ENCODE measurements around the gene RFTN2. TPM values are rescaled to one million over a fixed set of nuclear protein-coding genes. Genes with fewer than 3 reads are reported as not detected.

The RFTN2 gene
- total RNA-seq, 1 donor from 2014 or later, result 14.1 TPM

DNA sequence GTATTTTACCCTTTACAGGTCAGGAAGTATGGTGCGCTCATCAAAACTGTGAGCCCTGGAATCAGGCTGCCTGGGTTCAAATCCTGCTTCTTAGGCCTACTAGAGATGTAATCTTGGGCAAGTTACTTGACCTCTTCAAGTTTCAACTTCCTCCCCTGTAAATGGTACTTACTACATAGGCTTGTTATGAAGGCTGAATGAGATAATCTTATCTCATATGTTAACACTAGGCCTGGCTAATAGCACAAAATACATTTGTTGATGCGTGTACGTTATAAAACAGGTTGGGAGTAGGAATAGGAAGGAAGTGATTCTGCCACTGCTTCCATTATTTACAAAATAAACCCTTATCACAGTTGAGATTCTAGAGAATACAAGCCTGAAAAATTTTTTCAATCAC is 1.7 kb upstream of the RFTN2 start:
- Histone ChIP-seq H3K36me3 (ENCODE audit: control insufficient read depth in 3 of 3, insufficient read depth in 3 of 3, low read length in 3 of 3) (no peaks in the 10 kb centered on the region), H3K4me1 (ENCODE audit: control insufficient read depth in 3 of 3, insufficient read depth in 3 of 3, low read length in 3 of 3) (no peaks in the 10 kb centered on the region), H3K9me3 (ENCODE audit: control insufficient read depth in 3 of 3, low read length in 3 of 3) (no peaks in the 10 kb centered on the region), H3K4me3 (ENCODE audit: low read length in 3 of 3) (no peak overlapping the region), H3K9ac (ENCODE audit: low read depth in 1 of 3, low read length in 3 of 3) (no peak overlapping the region), H3K27ac (ENCODE audit: low read depth, low read length) (no peak overlapping the region), H3K27me3 (ENCODE audit: control insufficient read depth in 3 of 3, insufficient read depth in 3 of 3, low read length in 3 of 3) (no peaks in the 10 kb centered on the region)

DNA sequence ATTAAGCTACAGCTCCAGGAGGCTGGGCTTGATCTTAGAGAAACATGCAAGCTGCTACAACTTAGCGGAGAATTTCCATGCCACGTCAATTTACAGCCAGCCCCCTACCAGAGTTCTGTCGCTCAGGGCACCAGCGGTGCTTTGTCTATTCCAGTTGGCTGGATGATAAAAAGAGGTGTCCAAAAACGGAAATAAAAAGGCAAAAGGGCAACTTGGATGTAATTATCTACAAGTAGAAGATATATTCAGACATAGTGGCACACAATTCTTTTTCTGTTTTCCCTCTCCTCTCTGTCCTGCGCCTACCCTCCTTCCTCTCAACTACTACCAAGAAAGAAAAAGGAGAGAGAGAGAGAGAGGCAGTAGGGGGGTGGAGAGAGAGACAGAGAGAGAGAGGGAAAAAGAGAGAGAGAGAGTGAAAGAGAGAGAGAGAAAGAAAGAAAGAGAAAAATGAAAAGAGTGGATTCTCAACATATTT is 363 bp upstream of the RFTN2 start:
- no peaks in the 10 kb centered on the region for H3K9me3 ChIP-seq (ENCODE audit: control insufficient read depth in 3 of 3, low read length in 3 of 3)
- no peaks in the 10 kb centered on the region for H3K4me1 ChIP-seq (ENCODE audit: control insufficient read depth in 3 of 3, insufficient read depth in 3 of 3, low read length in 3 of 3)
- peak overlapping the region; percentile 60 for H3K27ac ChIP-seq (ENCODE audit: low read depth, low read length)
- H3K9ac ChIP-seq (ENCODE audit: low read depth in 1 of 3, low read length in 3 of 3), result peak overlapping the region; percentile 29 to 80 (median 60)
- H3K36me3 ChIP-seq (ENCODE audit: control insufficient read depth in 3 of 3, insufficient read depth in 3 of 3, low read length in 3 of 3), result no peaks in the 10 kb centered on the region
- H3K27me3 ChIP-seq (ENCODE audit: control insufficient read depth in 3 of 3, insufficient read depth in 3 of 3, low read length in 3 of 3), result no peaks in the 10 kb centered on the region
- peak overlapping the region; percentile 56 to 70 (median 58) for H3K4me3 ChIP-seq (ENCODE audit: low read length in 3 of 3)

DNA sequence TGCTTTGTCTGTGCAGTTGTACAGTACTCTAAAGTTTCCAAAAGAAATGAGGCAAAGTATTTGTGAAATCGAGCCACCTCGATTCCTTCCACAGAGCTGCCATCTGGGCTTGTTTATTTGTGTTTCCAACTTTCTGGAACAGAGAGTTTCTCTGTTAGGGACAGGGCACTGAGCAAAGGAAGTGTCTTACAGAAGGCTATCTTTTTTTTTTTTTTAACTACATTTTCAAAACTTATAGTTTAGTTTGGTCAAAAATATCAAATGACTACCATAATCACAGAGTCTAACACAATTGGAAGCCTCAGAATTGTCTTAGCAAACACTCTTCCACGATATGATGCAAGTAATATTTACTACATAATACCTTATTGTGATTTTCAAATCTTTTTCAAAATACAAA is 796 bp downstream of the RFTN2 start:
- H3K9me3 ChIP-seq (ENCODE audit: control insufficient read depth in 3 of 3, low read length in 3 of 3), result no peaks in the 10 kb centered on the region
- no peaks in the 10 kb centered on the region for H3K27me3 ChIP-seq (ENCODE audit: control insufficient read depth in 3 of 3, insufficient read depth in 3 of 3, low read length in 3 of 3)
- peak overlapping the region; percentile 47 to 80 (median 54) for H3K9ac ChIP-seq (ENCODE audit: low read depth in 1 of 3, low read length in 3 of 3)
- no peak overlapping the region for H3K27ac ChIP-seq (ENCODE audit: low read depth, low read length)
- H3K4me3 ChIP-seq (ENCODE audit: low read length in 3 of 3), result peak overlapping the region; percentile 33 to 70 (median 42)
- H3K36me3 ChIP-seq (ENCODE audit: control insufficient read depth in 3 of 3, insufficient read depth in 3 of 3, low read length in 3 of 3), result no peaks in the 10 kb centered on the region
- H3K4me1 ChIP-seq (ENCODE audit: control insufficient read depth in 3 of 3, insufficient read depth in 3 of 3, low read length in 3 of 3), result no peaks in the 10 kb centered on the region

DNA sequence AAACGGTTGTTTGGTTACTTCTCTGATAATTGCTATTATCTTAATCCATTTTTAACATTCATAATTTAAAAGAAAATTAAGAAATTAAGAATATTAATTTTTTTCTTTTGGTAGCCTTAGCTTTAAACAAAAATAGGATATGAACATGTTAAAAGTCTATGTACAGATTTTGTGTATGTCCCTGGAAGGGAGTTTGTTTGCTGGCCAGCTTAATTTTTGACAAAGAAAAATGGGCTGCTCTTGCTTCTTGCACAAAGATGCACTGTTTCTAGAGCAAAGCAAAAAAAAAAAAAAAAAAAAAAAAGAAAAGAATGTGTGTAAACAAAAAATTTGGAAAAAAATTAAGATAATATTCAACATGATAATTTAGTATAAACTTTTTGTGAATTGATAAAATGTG is 1.3 kb downstream of the RFTN2 start:
- Histone ChIP-seq H3K27me3 (ENCODE audit: control insufficient read depth in 3 of 3, insufficient read depth in 3 of 3, low read length in 3 of 3) (no peaks in the 10 kb centered on the region), H3K4me3 (ENCODE audit: low read length in 3 of 3) (peak overlapping the region in 1 of 3 donors; percentile 70), H3K27ac (ENCODE audit: low read depth, low read length) (no peak overlapping the region), H3K36me3 (ENCODE audit: control insufficient read depth in 3 of 3, insufficient read depth in 3 of 3, low read length in 3 of 3) (no peaks in the 10 kb centered on the region), H3K9ac (ENCODE audit: low read depth in 1 of 3, low read length in 3 of 3) (no peak overlapping the region), H3K4me1 (ENCODE audit: control insufficient read depth in 3 of 3, insufficient read depth in 3 of 3, low read length in 3 of 3) (no peaks in the 10 kb centered on the region), H3K9me3 (ENCODE audit: control insufficient read depth in 3 of 3, low read length in 3 of 3) (no peaks in the 10 kb centered on the region)

DNA sequence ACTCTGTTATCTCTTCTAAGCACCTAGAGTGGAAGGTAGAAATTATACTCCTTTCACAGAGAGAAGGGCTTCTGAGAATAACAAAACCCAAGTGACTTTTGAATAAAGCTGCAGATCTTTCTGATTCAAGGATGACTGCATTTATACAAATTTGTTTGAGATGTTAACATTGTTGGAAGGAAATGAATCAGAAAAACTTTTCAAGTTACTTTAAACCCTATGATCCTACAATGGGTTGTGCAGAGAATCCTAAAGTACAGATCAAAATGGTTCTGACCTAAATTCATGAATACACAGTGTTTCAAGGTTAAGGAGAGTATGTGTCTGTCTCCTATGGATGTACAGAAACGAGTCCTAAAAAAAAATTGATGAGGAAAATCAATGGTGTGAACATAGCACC is 1.8 kb downstream of the RFTN2 start:
- Histone ChIP-seq H3K4me1 (ENCODE audit: control insufficient read depth in 3 of 3, insufficient read depth in 3 of 3, low read length in 3 of 3) (no peaks in the 10 kb centered on the region), H3K27me3 (ENCODE audit: control insufficient read depth in 3 of 3, insufficient read depth in 3 of 3, low read length in 3 of 3) (no peaks in the 10 kb centered on the region), H3K27ac (ENCODE audit: low read depth, low read length) (no peak overlapping the region), H3K9ac (ENCODE audit: low read depth in 1 of 3, low read length in 3 of 3) (peak overlapping the region in 1 of 3 donors; percentile 16), H3K4me3 (ENCODE audit: low read length in 3 of 3) (peak overlapping the region in 1 of 3 donors; percentile 54), H3K36me3 (ENCODE audit: control insufficient read depth in 3 of 3, insufficient read depth in 3 of 3, low read length in 3 of 3) (no peaks in the 10 kb centered on the region), H3K9me3 (ENCODE audit: control insufficient read depth in 3 of 3, low read length in 3 of 3) (peaks cover 0 to under 1% (median 0%) of the 10 kb centered on the region in 3 donors)

DNA sequence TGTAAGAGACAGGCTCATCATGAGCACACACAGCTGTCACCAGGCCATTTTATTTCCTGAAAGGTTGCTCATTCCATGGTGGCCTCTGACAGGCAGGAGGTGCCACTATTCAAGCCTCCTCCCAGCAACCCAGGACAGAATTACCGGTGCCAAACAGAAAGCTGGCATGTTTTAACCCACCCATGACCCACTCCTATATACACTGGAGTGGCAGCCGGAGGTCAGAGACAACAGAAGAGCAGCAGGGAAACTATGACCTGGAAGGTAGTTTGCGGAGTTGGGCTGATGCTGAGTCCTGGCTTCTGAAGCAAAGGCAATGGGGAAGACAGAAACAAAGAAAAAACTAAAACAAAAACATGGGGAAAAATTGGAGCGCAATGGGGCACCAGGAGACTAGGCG is 2.3 kb downstream of the RFTN2 start:
- H3K27ac ChIP-seq (ENCODE audit: low read depth, low read length), result no peak overlapping the region
- no peaks in the 10 kb centered on the region for H3K36me3 ChIP-seq (ENCODE audit: control insufficient read depth in 3 of 3, insufficient read depth in 3 of 3, low read length in 3 of 3)
- peak overlapping the region in 1 of 3 donors; percentile 16 for H3K9ac ChIP-seq (ENCODE audit: low read depth in 1 of 3, low read length in 3 of 3)
- no peaks in the 10 kb centered on the region for H3K4me1 ChIP-seq (ENCODE audit: control insufficient read depth in 3 of 3, insufficient read depth in 3 of 3, low read length in 3 of 3)
- H3K4me3 ChIP-seq (ENCODE audit: low read length in 3 of 3), result peak overlapping the region in 1 of 3 donors; percentile 54
- peaks cover 0 to 5% (median 0%) of the 10 kb centered on the region in 3 donors for H3K9me3 ChIP-seq (ENCODE audit: control insufficient read depth in 3 of 3, low read length in 3 of 3)
- H3K27me3 ChIP-seq (ENCODE audit: control insufficient read depth in 3 of 3, insufficient read depth in 3 of 3, low read length in 3 of 3), result no peaks in the 10 kb centered on the region

DNA sequence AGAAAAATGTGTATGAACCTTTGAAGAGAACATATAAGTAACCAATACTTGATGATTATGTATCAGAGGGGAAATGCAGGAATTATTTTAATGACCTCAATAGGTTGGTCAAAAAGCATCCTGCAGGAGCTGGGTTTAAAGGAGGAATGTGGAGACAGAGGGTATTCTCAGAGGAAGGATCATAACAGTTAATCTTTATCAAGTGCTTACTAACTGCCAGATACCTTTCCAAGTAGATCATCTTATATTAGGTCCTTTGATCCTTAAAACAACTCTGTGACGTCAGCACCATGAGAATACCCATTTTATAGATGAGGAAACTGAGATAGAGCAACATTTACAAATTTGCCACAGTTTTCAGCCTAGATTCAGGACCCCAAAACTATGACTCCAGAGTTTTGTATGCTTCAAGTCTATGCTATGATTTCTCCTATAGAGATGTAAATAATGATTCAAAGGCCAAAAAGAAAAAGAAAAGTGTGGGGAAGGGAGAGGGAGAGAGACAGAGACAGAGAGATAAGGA is 3.0 kb downstream of the RFTN2 start:
- Histone ChIP-seq H3K27ac (ENCODE audit: low read depth, low read length) (no peak overlapping the region), H3K4me1 (ENCODE audit: control insufficient read depth in 3 of 3, insufficient read depth in 3 of 3, low read length in 3 of 3) (no peaks in the 10 kb centered on the region), H3K9me3 (ENCODE audit: control insufficient read depth in 3 of 3, low read length in 3 of 3) (peaks cover 0 to 5% (median 2%) of the 10 kb centered on the region in 3 donors), H3K9ac (ENCODE audit: low read depth in 1 of 3, low read length in 3 of 3) (no peak overlapping the region), H3K36me3 (ENCODE audit: control insufficient read depth in 3 of 3, insufficient read depth in 3 of 3, low read length in 3 of 3) (no peaks in the 10 kb centered on the region), H3K27me3 (ENCODE audit: control insufficient read depth in 3 of 3, insufficient read depth in 3 of 3, low read length in 3 of 3) (no peaks in the 10 kb centered on the region), H3K4me3 (ENCODE audit: low read length in 3 of 3) (no peak overlapping the region)

DNA sequence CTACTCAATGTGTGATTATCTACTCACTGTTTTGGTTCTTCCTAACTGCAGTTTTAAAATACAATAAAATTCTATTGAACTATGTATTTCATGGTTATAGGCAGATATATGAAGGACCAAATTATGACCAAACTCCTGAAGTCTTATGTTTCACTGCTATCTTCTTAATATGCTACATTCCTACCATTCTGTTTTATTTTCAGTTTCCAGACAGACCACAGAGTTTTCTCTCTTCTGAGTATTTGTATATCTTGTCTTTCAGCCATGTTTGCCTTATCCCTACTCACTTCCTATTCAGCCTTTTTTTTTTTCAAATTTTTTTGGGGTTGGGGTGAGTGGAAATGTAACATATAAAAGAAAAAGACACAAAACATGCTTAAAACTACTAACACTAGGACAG is 6.3 kb downstream of the RFTN2 start:
- Histone ChIP-seq H3K36me3 (ENCODE audit: control insufficient read depth in 3 of 3, insufficient read depth in 3 of 3, low read length in 3 of 3) (no peaks in the 10 kb centered on the region), H3K4me1 (ENCODE audit: control insufficient read depth in 3 of 3, insufficient read depth in 3 of 3, low read length in 3 of 3) (no peaks in the 10 kb centered on the region)

DNA sequence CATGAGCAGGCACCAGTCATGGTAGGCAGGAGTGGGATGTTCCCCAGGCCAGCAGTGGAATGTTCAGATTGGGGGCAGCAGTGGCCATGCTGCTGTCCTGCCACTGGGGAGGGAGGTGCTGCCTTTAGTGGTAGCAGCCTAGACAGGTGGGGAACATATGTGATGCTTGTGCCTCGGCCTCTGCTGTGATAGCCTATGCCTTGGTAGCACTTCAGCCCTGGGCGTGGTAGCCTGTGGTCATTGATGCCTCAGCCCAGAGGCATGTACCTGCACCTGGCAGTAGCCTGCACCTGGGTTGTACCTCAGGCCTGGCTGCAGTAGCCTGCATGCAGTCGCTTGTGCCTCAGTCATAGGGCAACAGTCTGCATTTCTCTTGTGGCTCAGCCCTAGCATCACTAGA is 7.1 kb downstream of the RFTN2 start:
- Histone ChIP-seq H3K36me3 (ENCODE audit: control insufficient read depth in 3 of 3, insufficient read depth in 3 of 3, low read length in 3 of 3) (no peaks in the 10 kb centered on the region), H3K27ac (ENCODE audit: low read depth, low read length) (no peak overlapping the region), H3K9ac (ENCODE audit: low read depth in 1 of 3, low read length in 3 of 3) (no peak overlapping the region), H3K4me3 (ENCODE audit: low read length in 3 of 3) (no peak overlapping the region), H3K9me3 (ENCODE audit: control insufficient read depth in 3 of 3, low read length in 3 of 3) (peaks cover 0 to 5% (median 2%) of the 10 kb centered on the region in 3 donors), H3K27me3 (ENCODE audit: control insufficient read depth in 3 of 3, insufficient read depth in 3 of 3, low read length in 3 of 3) (no peaks in the 10 kb centered on the region), H3K4me1 (ENCODE audit: control insufficient read depth in 3 of 3, insufficient read depth in 3 of 3, low read length in 3 of 3) (no peaks in the 10 kb centered on the region)

More for the DNA sequence above, 6.3 kb downstream of the RFTN2 start:
- Histone ChIP-seq H3K27me3 (ENCODE audit: control insufficient read depth in 3 of 3, insufficient read depth in 3 of 3, low read length in 3 of 3) (no peaks in the 10 kb centered on the region), H3K4me3 (ENCODE audit: low read length in 3 of 3) (no peak overlapping the region), H3K9me3 (ENCODE audit: control insufficient read depth in 3 of 3, low read length in 3 of 3) (peaks cover 0 to 5% (median 2%) of the 10 kb centered on the region in 3 donors), H3K27ac (ENCODE audit: low read depth, low read length) (no peak overlapping the region), H3K9ac (ENCODE audit: low read depth in 1 of 3, low read length in 3 of 3) (no peak overlapping the region)

DNA sequence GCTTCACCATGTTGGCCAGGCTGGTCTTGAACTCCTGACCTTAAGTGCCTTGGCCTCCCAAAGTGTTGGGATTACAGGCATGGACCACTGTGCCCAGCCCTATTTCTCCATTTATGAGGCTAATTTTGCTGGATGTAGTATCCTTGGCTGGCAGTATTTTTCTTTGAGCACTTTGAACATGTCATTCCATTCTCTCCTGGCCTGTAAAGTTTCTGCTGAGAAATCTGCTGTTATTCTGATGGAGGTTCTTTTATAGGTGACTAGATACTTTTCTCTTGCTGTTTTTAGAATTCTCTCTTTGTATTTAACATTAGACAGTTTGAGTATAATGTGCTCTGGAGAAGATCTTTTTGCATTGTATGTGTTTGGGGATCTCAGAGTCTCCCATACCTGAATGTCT is 9.1 kb downstream of the RFTN2 start:
- Histone ChIP-seq H3K27ac (ENCODE audit: low read depth, low read length) (no peak overlapping the region), H3K9ac (ENCODE audit: low read depth in 1 of 3, low read length in 3 of 3) (no peak overlapping the region), H3K27me3 (ENCODE audit: control insufficient read depth in 3 of 3, insufficient read depth in 3 of 3, low read length in 3 of 3) (no peaks in the 10 kb centered on the region), H3K4me1 (ENCODE audit: control insufficient read depth in 3 of 3, insufficient read depth in 3 of 3, low read length in 3 of 3) (no peaks in the 10 kb centered on the region), H3K4me3 (ENCODE audit: low read length in 3 of 3) (no peak overlapping the region), H3K36me3 (ENCODE audit: control insufficient read depth in 3 of 3, insufficient read depth in 3 of 3, low read length in 3 of 3) (no peaks in the 10 kb centered on the region), H3K9me3 (ENCODE audit: control insufficient read depth in 3 of 3, low read length in 3 of 3) (peaks cover 0 to 5% (median 2%) of the 10 kb centered on the region in 3 donors)
